ENCODE data around the gene CD79A.
"Not testable (repeated sequence)": the region's sequence is repeated elsewhere in the genome, so short reads cannot be mapped to it uniquely, and the experiment has no call there.

CD79A gene

GRCh38 chr19:41906916-41907680 is 30.0 kb downstream of the CD79A start:
- no peak for DNase-seq

- no peak for DNase-seq
Observed at GRCh38 chr19:41907994-41908615, 31.0 kb downstream of the CD79A start.

GRCh38 chr19:41908724-41909464 is 31.8 kb downstream of the CD79A start:
- no peak for DNase-seq

- DNase-seq: no peak
Observed at GRCh38 chr19:41909706-41910105, 32.6 kb downstream of the CD79A start.

GRCh38 chr19:41910240-41910991 is 33.3 kb downstream of the CD79A start:
- no peak for DNase-seq

GRCh38 chr19:41910992-41911888 is 34.2 kb downstream of the CD79A start:
- no peak for DNase-seq

GRCh38 chr19:41911889-41912731 is 35.0 kb downstream of the CD79A start:
- DNase-seq: no peak

GRCh38 chr19:41912899-41913537 is 35.9 kb downstream of the CD79A start:
- no peak for DNase-seq

- no peak for DNase-seq
Observed at GRCh38 chr19:41913538-41914423, 36.7 kb downstream of the CD79A start.

- not testable (repeated sequence) for DNase-seq
Observed at GRCh38 chr19:41914424-41914834, 37.4 kb downstream of the CD79A start.

GRCh38 chr19:41915021-41915775 is 38.1 kb downstream of the CD79A start:
- DNase-seq: no peak

- DNase-seq: no peak
Observed at GRCh38 chr19:41915776-41916414, 38.8 kb downstream of the CD79A start.

- no peak for DNase-seq
Observed at GRCh38 chr19:41917676-41918075, 40.6 kb downstream of the CD79A start.

- no peak for DNase-seq
Observed at GRCh38 chr19:41918095-41918494, 41.0 kb downstream of the CD79A start.

- no peak for DNase-seq
Observed at GRCh38 chr19:41918653-41919244, 41.7 kb downstream of the CD79A start.

GRCh38 chr19:41919948-41920712 is 43.1 kb downstream of the CD79A start:
- no peak for DNase-seq

Measured in hematopoietic multipotent progenitor cell treated with erythropoietin and hydrocortisone succinate and interleukin-3 and kit ligand, for 8 days (in vitro differentiated cells).